GM18511 (cell line): Measurements from ENCODE around the gene EMD.
A peak's percentile ranks its signal among the peaks of the same experiment; 100 is the strongest.

ENCODE experiments used
- ATAC-seq: cut with Tn5 transposase; IDR thresholded peaks from one replicate; pipeline ENCODE4 v1.9.1; 2021; ENCODE audit warnings: mild to moderate bottlenecking, moderate library complexity; ENCODE audit not compliant: unreplicated experiment

Gene EMD

DNA sequence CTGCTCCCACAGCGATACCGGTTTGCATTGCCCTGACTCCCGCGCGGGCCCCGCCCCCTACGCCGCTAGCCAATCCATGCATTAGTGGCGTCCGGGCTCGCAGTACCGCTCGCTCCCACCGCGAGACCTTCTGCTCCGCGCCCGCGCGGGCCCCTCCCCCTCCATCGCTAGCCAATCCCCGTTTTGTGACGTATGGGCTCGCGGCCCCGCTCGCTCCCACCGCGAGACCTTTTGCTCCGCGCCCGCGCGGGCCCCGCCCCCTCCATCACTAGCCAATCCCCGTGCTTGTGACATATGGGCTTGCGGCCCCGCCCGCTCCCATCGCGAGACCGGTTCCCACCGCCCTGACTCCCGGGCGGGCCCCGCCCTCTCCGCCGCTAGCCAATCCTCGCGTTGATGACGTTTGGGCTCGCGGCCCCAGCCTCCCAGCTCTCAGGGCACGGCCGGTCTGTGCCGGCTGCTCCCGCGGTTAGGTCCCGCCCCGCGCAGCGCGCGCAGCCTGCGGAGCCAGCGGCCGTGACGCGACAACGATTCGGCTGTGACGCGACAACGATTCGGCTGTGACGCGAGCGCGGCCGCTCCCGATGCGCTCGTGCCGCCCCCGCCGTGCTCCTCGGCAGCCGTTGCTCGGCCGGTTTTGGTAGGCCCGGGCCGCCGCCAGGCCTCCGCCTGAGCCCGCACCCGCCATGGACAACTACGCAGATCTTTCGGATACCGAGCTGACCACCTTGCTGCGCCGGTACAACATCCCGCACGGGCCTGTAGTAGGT lies at the start of gene EMD:
TSS of gene EMD (plus strand) at position 497 of the 770 bp plus-strand sequence. CDS start at position 687, 190 bp downstream.
- peak; percentile 82 for ATAC-seq

- ATAC-seq: no peak
Observed at GRCh38 chrX:154332561-154332960, 46.5 kb upstream of the EMD start.

GRCh38 chrX:154333116-154333515 lies 46.0 kb upstream of the EMD start:
- no peak for ATAC-seq

GRCh38 chrX:154333837-154334271 lies 45.2 kb upstream of the EMD start:
- ATAC-seq: peak; percentile 65

DNA sequence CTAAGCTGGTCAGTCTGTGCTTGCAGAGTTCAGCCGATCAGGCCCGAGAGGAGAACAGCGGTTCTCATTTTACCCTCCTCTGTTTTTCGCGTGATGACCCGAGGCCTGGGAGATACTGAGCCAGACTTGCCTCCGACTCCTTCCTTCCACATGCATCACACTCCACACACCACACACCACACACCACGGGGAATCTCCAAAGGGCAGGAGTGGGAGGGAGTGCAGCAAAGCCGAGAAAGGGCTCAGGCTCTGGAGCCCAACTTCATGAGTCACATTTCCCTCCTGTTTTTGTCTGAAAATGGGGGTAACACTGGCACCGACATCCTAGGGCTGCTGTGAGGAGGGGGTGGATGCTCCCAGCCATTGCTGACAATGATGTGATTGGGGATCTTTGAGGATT lies 44.6 kb upstream of the EMD start:
- ATAC-seq: no peak

GRCh38 chrX:154341399-154342298 lies 37.4 kb upstream of the EMD start:
- peak; percentile 77 for ATAC-seq

DNA sequence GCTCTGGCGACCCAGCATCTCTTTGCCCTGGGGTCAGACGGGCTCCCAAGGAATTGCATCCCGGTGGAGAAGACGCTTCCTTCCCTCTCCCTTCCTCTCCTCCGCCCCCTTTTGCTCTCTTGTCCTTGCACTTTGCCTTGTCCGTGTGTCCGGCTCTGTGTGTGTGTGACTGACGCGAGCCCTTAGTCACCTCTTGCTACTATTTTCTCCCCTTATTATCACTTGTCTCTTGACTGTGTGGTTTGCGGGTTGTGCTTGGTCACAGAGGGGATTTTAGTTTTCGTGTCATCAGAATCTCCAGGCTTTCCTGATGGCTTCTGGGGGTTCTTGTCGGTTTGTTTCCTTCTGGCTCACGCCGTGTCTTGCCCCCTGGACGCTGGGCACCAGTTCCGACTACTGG lies 36.0 kb upstream of the EMD start:
- peak; percentile 19 for ATAC-seq

DNA sequence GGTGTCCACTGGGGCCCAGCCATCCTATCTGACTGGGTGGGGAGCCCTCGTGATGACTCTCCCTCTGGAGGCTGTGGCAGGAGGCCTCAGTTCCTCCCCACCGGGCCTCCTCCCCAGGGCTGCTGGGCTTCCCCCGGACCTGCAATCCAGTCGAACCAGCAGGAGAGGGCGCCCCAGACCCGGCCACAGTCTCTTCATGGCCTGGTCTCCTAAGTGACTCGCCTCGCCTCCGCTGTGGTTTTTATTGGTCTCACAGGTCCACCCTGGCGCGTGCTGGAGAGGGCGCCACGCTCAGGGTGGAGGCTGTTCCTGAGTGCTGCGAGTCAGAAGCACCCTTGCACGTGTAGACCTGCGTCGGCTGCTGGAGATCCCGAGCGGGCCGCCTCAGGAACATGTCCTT lies 35.5 kb upstream of the EMD start:
- peak; percentile 36 for ATAC-seq

- no peak for ATAC-seq
Observed at GRCh38 chrX:154348114-154348531, 31.0 kb upstream of the EMD start.

DNA sequence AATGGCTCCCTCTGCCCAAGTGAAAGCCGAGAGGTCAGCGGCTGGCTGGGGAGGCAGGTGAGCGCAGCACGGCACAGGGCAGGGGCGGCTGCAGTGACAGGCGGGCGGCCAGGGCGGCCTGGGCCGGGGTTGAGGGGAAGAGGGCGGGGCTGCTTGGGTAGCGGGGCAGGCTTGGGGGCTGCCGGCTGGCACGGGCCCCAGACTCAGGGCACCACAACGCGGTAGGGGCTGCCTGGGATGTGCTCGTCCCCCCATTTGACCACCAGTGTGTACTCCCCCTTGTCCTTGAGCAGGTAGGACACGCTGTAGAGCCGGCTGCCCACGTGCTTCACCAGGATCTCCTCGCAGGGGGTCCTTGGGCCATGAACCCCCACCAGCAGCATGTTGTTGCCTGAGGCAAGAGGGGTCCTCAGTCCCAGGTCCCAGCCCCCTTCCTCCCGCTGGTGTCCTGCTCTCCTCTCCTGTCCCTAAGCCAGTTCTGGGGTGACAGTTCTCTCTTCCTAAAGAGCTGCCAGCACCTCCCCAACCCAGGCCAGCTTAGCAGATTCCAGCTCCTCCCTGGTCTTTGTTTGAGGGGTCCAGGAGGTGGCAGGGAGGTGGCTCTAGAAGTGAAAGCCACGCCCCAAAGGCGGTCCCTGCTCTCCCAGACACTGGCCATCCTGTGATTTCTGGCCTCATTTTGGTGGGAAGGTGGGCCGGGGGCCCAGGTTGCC lies 30.3 kb upstream of the EMD start:
- no peak for ATAC-seq

GRCh38 chrX:154349359-154349935 lies 29.6 kb upstream of the EMD start:
- no peak for ATAC-seq

GRCh38 chrX:154349979-154350378 lies 29.1 kb upstream of the EMD start:
- ATAC-seq: no peak

GRCh38 chrX:154350429-154351182 lies 28.5 kb upstream of the EMD start:
- no peak for ATAC-seq

DNA sequence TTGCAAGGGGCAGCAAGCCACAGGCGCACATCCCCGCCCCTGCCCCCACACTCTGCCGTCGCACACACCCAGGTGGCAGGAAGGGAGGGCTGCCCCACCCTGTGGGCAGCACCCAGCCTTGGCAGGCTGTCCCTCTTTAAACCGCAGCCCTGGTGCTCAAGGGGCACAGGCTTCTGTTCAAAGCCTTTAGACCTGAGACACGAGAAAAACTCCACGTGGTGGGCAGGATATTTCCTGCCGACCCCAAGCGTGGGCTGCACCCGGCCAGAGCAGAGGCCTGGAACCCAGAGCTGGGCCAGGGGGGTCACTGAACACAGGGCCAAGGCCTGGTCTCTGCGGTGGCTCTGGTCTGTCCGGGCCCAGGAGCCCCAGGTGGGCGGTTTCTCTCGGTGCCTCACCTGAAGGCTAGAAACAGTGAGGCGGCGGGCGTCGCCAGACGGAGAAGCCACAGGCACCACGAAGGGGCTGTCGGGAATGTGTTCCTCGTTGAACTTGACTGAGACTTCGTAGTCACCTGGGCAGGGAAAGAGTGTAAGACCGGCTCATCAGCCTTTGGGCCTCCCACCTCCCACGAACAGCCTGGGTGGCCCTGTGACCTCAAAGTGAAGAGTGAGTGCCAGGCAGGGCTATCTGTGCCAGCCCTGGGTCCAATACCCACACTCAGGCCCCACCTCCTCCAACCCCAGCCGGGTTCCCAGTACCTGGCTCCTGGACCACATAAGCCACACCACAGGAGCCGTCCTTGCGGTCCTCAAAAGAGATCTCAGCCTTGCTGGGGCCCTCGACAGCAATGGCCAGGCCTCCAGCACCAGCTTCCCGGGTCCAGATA lies 27.7 kb upstream of the EMD start:
- ATAC-seq: no peak

DNA sequence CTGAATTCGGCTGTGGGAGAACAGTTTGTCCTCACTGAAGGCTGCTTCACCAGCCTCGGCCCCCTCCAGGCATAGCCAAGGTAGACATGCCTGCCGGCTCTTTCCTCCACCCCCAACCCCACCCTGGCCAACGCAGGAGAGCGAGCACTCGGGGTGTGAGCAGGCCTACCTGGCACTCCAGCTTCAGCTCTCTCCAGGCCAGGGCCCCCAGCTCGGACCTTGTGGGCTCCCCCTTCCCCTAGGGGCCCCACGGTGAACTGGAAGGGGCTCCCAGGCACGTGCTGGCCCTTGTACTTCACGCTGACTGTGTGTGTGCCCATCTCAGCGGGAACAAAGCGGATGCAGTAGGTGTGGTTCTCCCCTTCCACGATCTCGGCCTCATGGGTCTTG lies 27.1 kb upstream of the EMD start:
- ATAC-seq: no peak

DNA sequence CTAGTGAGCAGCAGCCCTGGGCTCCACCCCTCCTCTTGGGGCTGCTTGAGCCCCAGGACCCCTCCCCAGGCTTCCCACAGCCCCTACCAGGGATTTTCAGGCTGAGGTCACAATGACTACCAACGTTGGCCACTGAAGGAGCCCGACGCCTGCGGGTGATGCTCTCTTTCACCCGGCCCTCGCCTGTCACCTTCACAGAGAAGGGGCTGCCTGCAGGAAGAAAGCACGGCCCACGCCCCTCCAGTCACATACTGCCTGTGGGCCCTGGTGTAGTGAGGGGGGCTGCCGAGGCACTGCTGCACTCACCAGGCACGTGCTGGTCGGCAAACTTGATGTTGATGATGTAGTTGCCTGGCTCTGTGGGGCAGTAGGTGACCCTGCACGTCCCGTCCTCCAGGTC lies 26.6 kb upstream of the EMD start:
- ATAC-seq: no peak

GRCh38 chrX:154353172-154353843 lies 25.8 kb upstream of the EMD start:
- no peak for ATAC-seq

- no peak for ATAC-seq
Observed at GRCh38 chrX:154354013-154354412, 25.1 kb upstream of the EMD start.

- no peak for ATAC-seq
Observed at GRCh38 chrX:154354516-154354915, 24.6 kb upstream of the EMD start.
